Measurements from ENCODE around the gene TSPAN31.

TSPAN31 gene

GRCh38 chr12:57735198-57735855 is 9.5 kb upstream of the TSPAN31 start:
- DNase-seq (ENCODE audit: low read depth, low spot score): no peak

- DNase-seq (ENCODE audit: low read depth, low spot score): no peak
These were observed 8.7 kb upstream of the TSPAN31 start for GRCh38 chr12:57735952-57736740.

GRCh38 chr12:57736741-57737466 is 7.9 kb upstream of the TSPAN31 start:
- no peak for DNase-seq (ENCODE audit: low read depth, low spot score)

GRCh38 chr12:57737467-57738460 is 7.1 kb upstream of the TSPAN31 start:
- no peak for DNase-seq (ENCODE audit: low read depth, low spot score)

- no peak for DNase-seq (ENCODE audit: low read depth, low spot score)
These were observed 6.1 kb upstream of the TSPAN31 start, which contains the start of gene AGAP2 for GRCh38 chr12:57738661-57739237. Gene AGAP2 (minus strand): TSS chr12:57738742. CDS start chr12:57738246, 496 bp downstream.

GRCh38 chr12:57739387-57739786 is 5.5 kb upstream of the TSPAN31 start:
- DNase-seq (ENCODE audit: low read depth, low spot score): no peak

- no peak for DNase-seq (ENCODE audit: low read depth, low spot score)
These were observed 4.8 kb upstream of the TSPAN31 start for GRCh38 chr12:57739914-57740538.

GRCh38 chr12:57740656-57741412 is 4.0 kb upstream of the TSPAN31 start:
- DNase-seq (ENCODE audit: low read depth, low spot score): no peak

GRCh38 chr12:57741413-57741789 is 3.4 kb upstream of the TSPAN31 start:
- DNase-seq (ENCODE audit: low read depth, low spot score): no peak

GRCh38 chr12:57741844-57742738 is 2.7 kb upstream of the TSPAN31 start:
- no peak for DNase-seq (ENCODE audit: low read depth, low spot score)

GRCh38 chr12:57743769-57744168 is 1.1 kb upstream of the TSPAN31 start:
- no peak for DNase-seq (ENCODE audit: low read depth, low spot score)

GRCh38 chr12:57744194-57744776 is 554 bp upstream of the TSPAN31 start:
- no peak for DNase-seq (ENCODE audit: low read depth, low spot score)

GRCh38 chr12:57745485-57745881 is 644 bp downstream of the TSPAN31 start:
- DNase-seq (ENCODE audit: low read depth, low spot score): no peak

GRCh38 chr12:57746025-57746424 is 1.2 kb downstream of the TSPAN31 start:
- no peak for DNase-seq (ENCODE audit: low read depth, low spot score)

- no peak for DNase-seq (ENCODE audit: low read depth, low spot score)
These were observed 4.2 kb downstream of the TSPAN31 start for GRCh38 chr12:57749061-57749460.

- DNase-seq (ENCODE audit: low read depth, low spot score): no peak
These were observed 6.0 kb downstream of the TSPAN31 start for GRCh38 chr12:57750561-57751431.

GRCh38 chr12:57751432-57751787 is 6.6 kb downstream of the TSPAN31 start:
- DNase-seq (ENCODE audit: low read depth, low spot score): no peak
